CD8-positive, alpha-beta memory T cell (primary cell): ENCODE measurements around the gene RPH3AL. TPM values are rescaled to one million over a fixed set of nuclear protein-coding genes. Genes with fewer than 3 reads are reported as not detected.
"Not testable (repeated sequence)": the region's sequence is repeated elsewhere in the genome, so short reads cannot be mapped to it uniquely, and the experiment has no call there.

Experiments
- CTCF ChIA-PET: fragments of 350-600 bp; sonication (Branson Sonifier 250); formaldehyde crosslinking; loops from one replicate; lab custom pipeline; 2021; ENCODE audit warnings: antibody characterized with exemption; lab: Charles Lee
- POLR2A ChIA-PET: fragments of 350-600 bp; sonication (Branson Sonifier 250); formaldehyde crosslinking; loops from one replicate; lab custom pipeline; 2021; ENCODE audit warnings: antibody characterized with exemption; lab: Charles Lee
- DNase-seq, 5 donors: peaks; one replicate each; pipeline versions ENCODE4 v3.0.0 to v3.0.0-alpha.2; 2020 to 2022; ENCODE audit warnings: mixed read lengths in 1 of 5
- H3K27ac ChIP-seq: one replicate; pipeline ENCODE4 v1.7.0; 2013; ENCODE audit warnings: low read depth, mild to moderate bottlenecking, low read length, moderate library complexity
- H3K27me3 ChIP-seq: 2 replicates; pipeline ENCODE4 v1.7.0; 2013; ENCODE audit warnings: low read length, mild to moderate bottlenecking; ENCODE audit not compliant: insufficient read depth, poor library complexity, severe bottlenecking
- H3K36me3 ChIP-seq: 2 replicates; pipeline ENCODE4 v1.7.0; 2013; ENCODE audit warnings: mild to moderate bottlenecking, low read length, moderate library complexity; ENCODE audit not compliant: insufficient read depth
- H3K4me1 ChIP-seq: 2 replicates; pipeline ENCODE4 v1.7.0; 2013; ENCODE audit warnings: mild to moderate bottlenecking, low read length, moderate library complexity; ENCODE audit not compliant: insufficient read depth
- H3K4me3 ChIP-seq: 2 replicates; pipeline ENCODE4 v1.7.0; 2013; ENCODE audit warnings: mild to moderate bottlenecking, low read length
- H3K9me3 ChIP-seq: 2 replicates; pipeline ENCODE4 v1.7.0; 2013; ENCODE audit warnings: mild to moderate bottlenecking, low read length
- H3K27ac Mint-ChIP-seq, 8 donors: one replicate each; pipeline ENCODE4 v1.8.0; 2020 to 2021; ENCODE audit warnings: mixed read lengths in 8 of 8, mild to moderate bottlenecking in 6 of 8, inconsistent platforms in 3 of 8, moderate library complexity in 3 of 8
- H3K27me3 Mint-ChIP-seq, 2 donors: one replicate each; pipeline ENCODE4 v1.8.0; 2020 to 2021; ENCODE audit warnings: mixed read lengths in 2 of 2, mild to moderate bottlenecking in 1 of 2, moderate library complexity in 1 of 2
- H3K36me3 Mint-ChIP-seq, 3 donors: one replicate each; pipeline ENCODE4 v1.8.0; 2020 to 2021; ENCODE audit warnings: mixed read lengths in 3 of 3, inconsistent platforms in 1 of 3, mild to moderate bottlenecking in 1 of 3
- H3K4me1 Mint-ChIP-seq, 3 donors: one replicate each; pipeline ENCODE4 v1.8.0; 2020 to 2021; ENCODE audit warnings: mixed read lengths in 3 of 3, inconsistent platforms in 1 of 3, mild to moderate bottlenecking in 1 of 3
- H3K4me3 Mint-ChIP-seq, 7 donors: one replicate each; pipeline ENCODE4 v1.8.0; 2020 to 2021; ENCODE audit warnings: mixed read lengths in 7 of 7, mild to moderate bottlenecking in 6 of 7, moderate library complexity in 4 of 7, inconsistent platforms in 2 of 7
- H3K9me3 Mint-ChIP-seq, 5 donors: one replicate each; pipeline ENCODE4 v1.8.0; 2020 to 2022; ENCODE audit warnings: mixed read lengths in 5 of 5, mild to moderate bottlenecking in 3 of 5, moderate library complexity in 2 of 5, inconsistent platforms in 1 of 5
- polyA plus RNA-seq: library from polyadenylated mRNA; unstranded; fragments of 300-500 nt; fragmentation: Illumina TruSeq; gene quantifications from one replicate; pipeline ENCODE4 v1.2.3, GENCODE V29; 2021
- total RNA-seq, 2 experiments: library from RNA; stranded (reverse); gene quantifications; one replicate each; pipeline ENCODE4 v1.2.3, GENCODE V29; 2021

The RPH3AL gene
- total and polyA plus RNA-seq, 3 experiments from 2014 or later, result 0.91 to 3.7 (median 2.0) TPM

- H3K27ac Mint-ChIP-seq, H3K27ac ChIP-seq, H3K27me3 ChIP-seq, DNase-seq, H3K4me3 ChIP-seq, H3K36me3 Mint-ChIP-seq, H3K9me3 ChIP-seq, H3K27me3 Mint-ChIP-seq, H3K4me3 Mint-ChIP-seq, H3K9me3 Mint-ChIP-seq, H3K36me3 ChIP-seq, CTCF ChIA-PET, POLR2A ChIA-PET, H3K4me1 Mint-ChIP-seq, H3K4me1 ChIP-seq: not testable (repeated sequence)
These were observed 184.0 kb downstream of the RPH3AL start for GRCh38 chr17:168614-169013.

- Mint-ChIP-seq H3K27ac (no peak overlapping the region), H3K9me3 (no peaks in the 10 kb centered on the region), H3K27me3 (peaks cover 7 to 8% of the 10 kb centered on the region in 2 donors), H3K4me1 (no peaks in the 10 kb centered on the region), H3K36me3 (no peaks in the 10 kb centered on the region), H3K4me3 (no peak overlapping the region)
- ChIA-PET POLR2A (no interaction called here), CTCF (no interaction called here)
- H3K4me3 ChIP-seq, result no peak overlapping the region
- H3K4me1 ChIP-seq, result no peaks in the 10 kb centered on the region
- no peaks in the 10 kb centered on the region for H3K36me3 ChIP-seq
- no peaks in the 10 kb centered on the region for H3K9me3 ChIP-seq
- no peak overlapping the region for H3K27ac ChIP-seq
- H3K27me3 ChIP-seq, result no peaks in the 10 kb centered on the region
- DNase-seq, result no peak
These were observed 186.7 kb downstream of the RPH3AL start for GRCh38 chr17:165939-166338.

- Mint-ChIP-seq H3K36me3 (peaks cover 0 to 1% (median 0%) of the 10 kb centered on the region in 3 donors), H3K9me3 (no peaks in the 10 kb centered on the region), H3K27ac (peak overlapping the region in 1 of 8 donors; percentile 47), H3K4me3 (no peak overlapping the region), H3K4me1 (no peaks in the 10 kb centered on the region), H3K27me3 (peaks cover 7 to 11% of the 10 kb centered on the region in 2 donors)
- ChIA-PET POLR2A (no interaction called here), CTCF (interaction anchor here (0.7 kb wide), 1 partner anchor 15 kb away, joined by 3 read pairs; no protein-coding TSS in a partner anchor)
- Histone ChIP-seq H3K27ac (no peak overlapping the region), H3K9me3 (no peaks in the 10 kb centered on the region), H3K27me3 (no peaks in the 10 kb centered on the region), H3K4me3 (no peak overlapping the region), H3K36me3 (no peaks in the 10 kb centered on the region), H3K4me1 (no peaks in the 10 kb centered on the region)
- peak in 1 of 5 donors; percentile 32 for DNase-seq
These were observed 188.0 kb downstream of the RPH3AL start for GRCh38 chr17:164303-165235.

GRCh38 chr17:163514-164098 lies 189.0 kb downstream of the RPH3AL start:
- peaks cover 0 to 1% (median 0%) of the 10 kb centered on the region in 3 donors for H3K36me3 Mint-ChIP-seq
- Histone ChIP-seq H3K9me3 (no peaks in the 10 kb centered on the region), H3K4me1 (no peaks in the 10 kb centered on the region), H3K27me3 (no peaks in the 10 kb centered on the region), H3K36me3 (no peaks in the 10 kb centered on the region), H3K27ac (no peak overlapping the region), H3K4me3 (no peak overlapping the region)
- peaks cover 5 to 11% of the 10 kb centered on the region in 2 donors for H3K27me3 Mint-ChIP-seq
- ChIA-PET POLR2A (no interaction called here), CTCF (no interaction called here)
- H3K4me1 Mint-ChIP-seq, result no peaks in the 10 kb centered on the region
- H3K9me3 Mint-ChIP-seq, result no peaks in the 10 kb centered on the region
- no peak overlapping the region for H3K27ac Mint-ChIP-seq
- no peak overlapping the region for H3K4me3 Mint-ChIP-seq
- DNase-seq, result no peak

GRCh38 chr17:162689-163088 lies 189.9 kb downstream of the RPH3AL start:
- no peaks in the 10 kb centered on the region for H3K4me1 ChIP-seq
- no peak overlapping the region for H3K4me3 ChIP-seq
- DNase-seq, result no peak
- POLR2A ChIA-PET, result no interaction called here
- CTCF ChIA-PET, result no interaction called here
- H3K27me3 Mint-ChIP-seq, result peaks cover 9 to 11% of the 10 kb centered on the region in 2 donors
- no peak overlapping the region for H3K27ac Mint-ChIP-seq
- H3K4me3 Mint-ChIP-seq, result no peak overlapping the region
- H3K27ac ChIP-seq, result no peak overlapping the region
- no peaks in the 10 kb centered on the region for H3K27me3 ChIP-seq
- H3K9me3 ChIP-seq, result no peaks in the 10 kb centered on the region
- peaks cover 0 to 1% (median 0%) of the 10 kb centered on the region in 3 donors for H3K36me3 Mint-ChIP-seq
- H3K9me3 Mint-ChIP-seq, result no peaks in the 10 kb centered on the region
- H3K4me1 Mint-ChIP-seq, result no peaks in the 10 kb centered on the region
- no peaks in the 10 kb centered on the region for H3K36me3 ChIP-seq

Other genes starting within 250 kb of the RPH3AL start
- gene SCGB1C2, start 215.2 kb downstream of the RPH3AL start, total RNA-seq, result not detected
- not detected for gene SCGB1C2, start 215.2 kb downstream of the RPH3AL start, polyA plus RNA-seq
- gene DOC2B, start 171.2 kb downstream of the RPH3AL start, total RNA-seq, result under 1 TPM; 0.13 to 0.15 TPM
- not detected for gene DOC2B, start 171.2 kb downstream of the RPH3AL start, polyA plus RNA-seq
- 10 to 100 TPM; 34.5 to 36.1 TPM for gene RFLNB, start 93.1 kb upstream of the RPH3AL start, total RNA-seq
- gene RFLNB, start 93.1 kb upstream of the RPH3AL start, polyA plus RNA-seq, result 20.3 TPM